Left ventricle myocardium inferior (tissue), 1 donor: Measurements from ENCODE around the gene UCHL1. TPM values are rescaled to one million over a fixed set of nuclear protein-coding genes. Genes with fewer than 3 reads are reported as not detected.

Source experiments
- DNase-seq: peaks from one replicate; pipeline ENCODE4 v3.0.0-alpha.2; 2020
- H3K27ac ChIP-seq: fragments of 200-600 bp; replicated peaks from 2 replicates; pipeline ENCODE4 v1.8.0; 2021
- H3K27me3 ChIP-seq: fragments of 200-600 bp; 2 replicates; pipeline ENCODE4 v1.8.0; 2021; ENCODE audit warnings: low read depth
- H3K36me3 ChIP-seq: fragments of 200-600 bp; 2 replicates; pipeline ENCODE4 v1.8.0; 2021
- H3K4me1 ChIP-seq: fragments of 200-600 bp; 2 replicates; pipeline ENCODE4 v1.8.0; 2021
- H3K4me3 ChIP-seq: fragments of 200-600 bp; 2 replicates; pipeline ENCODE4 v1.8.0; 2021; ENCODE audit warnings: mild to moderate bottlenecking, moderate library complexity
- H3K9me3 ChIP-seq: fragments of 200-600 bp; replicated peaks from 2 replicates; pipeline ENCODE4 v1.8.0; 2021
- intact Hi-C: fragments of 100-400 bp; cut with micrococcal nuclease; formaldehyde crosslinking; loops from one replicate; pipeline ENCODE4 v1.11.0; 2022
- total RNA-seq: library from RNA; stranded (reverse); fragmentation: NEBNext Ultra II Directional; extraction: Animal tissue kit (Norgen Biotek cat#: 25700); gene quantifications from one replicate; pipeline ENCODE4 v1.2.1, GENCODE V29; 2021
- TF ChIP-seq, protein P1 (sequence below): fragments of 200-600 bp; IDR thresholded peaks from 2 replicates; pipeline ENCODE4 v1.8.0; 2021; ENCODE audit warnings: antibody characterized with exemption, mild to moderate bottlenecking, borderline replicate concordance
- donor health status: DM: no; HTN: yes; CAD: no; lungs with severe emphysema.

UCHL1 gene
- total RNA-seq, 1 donor from 2014 or later, result 35.2 TPM

- DNase-seq, result no peak
- TF ChIP-seq, protein P1, sequence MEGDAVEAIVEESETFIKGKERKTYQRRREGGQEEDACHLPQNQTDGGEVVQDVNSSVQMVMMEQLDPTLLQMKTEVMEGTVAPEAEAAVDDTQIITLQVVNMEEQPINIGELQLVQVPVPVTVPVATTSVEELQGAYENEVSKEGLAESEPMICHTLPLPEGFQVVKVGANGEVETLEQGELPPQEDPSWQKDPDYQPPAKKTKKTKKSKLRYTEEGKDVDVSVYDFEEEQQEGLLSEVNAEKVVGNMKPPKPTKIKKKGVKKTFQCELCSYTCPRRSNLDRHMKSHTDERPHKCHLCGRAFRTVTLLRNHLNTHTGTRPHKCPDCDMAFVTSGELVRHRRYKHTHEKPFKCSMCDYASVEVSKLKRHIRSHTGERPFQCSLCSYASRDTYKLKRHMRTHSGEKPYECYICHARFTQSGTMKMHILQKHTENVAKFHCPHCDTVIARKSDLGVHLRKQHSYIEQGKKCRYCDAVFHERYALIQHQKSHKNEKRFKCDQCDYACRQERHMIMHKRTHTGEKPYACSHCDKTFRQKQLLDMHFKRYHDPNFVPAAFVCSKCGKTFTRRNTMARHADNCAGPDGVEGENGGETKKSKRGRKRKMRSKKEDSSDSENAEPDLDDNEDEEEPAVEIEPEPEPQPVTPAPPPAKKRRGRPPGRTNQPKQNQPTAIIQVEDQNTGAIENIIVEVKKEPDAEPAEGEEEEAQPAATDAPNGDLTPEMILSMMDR, result no peak
- no peaks in the 10 kb centered on the region for H3K4me1 ChIP-seq
- peaks cover 8% of the 10 kb centered on the region for H3K9me3 ChIP-seq
- H3K36me3 ChIP-seq, result no peaks in the 10 kb centered on the region
- intact Hi-C loops, result no loop called here
- H3K27ac ChIP-seq, result no peak overlapping the region
- no peak overlapping the region for H3K4me3 ChIP-seq
- no peaks in the 10 kb centered on the region for H3K27me3 ChIP-seq
Measured at GRCh38 chr4:41297832-41298231, 41.1 kb downstream of the UCHL1 start.

DNA sequence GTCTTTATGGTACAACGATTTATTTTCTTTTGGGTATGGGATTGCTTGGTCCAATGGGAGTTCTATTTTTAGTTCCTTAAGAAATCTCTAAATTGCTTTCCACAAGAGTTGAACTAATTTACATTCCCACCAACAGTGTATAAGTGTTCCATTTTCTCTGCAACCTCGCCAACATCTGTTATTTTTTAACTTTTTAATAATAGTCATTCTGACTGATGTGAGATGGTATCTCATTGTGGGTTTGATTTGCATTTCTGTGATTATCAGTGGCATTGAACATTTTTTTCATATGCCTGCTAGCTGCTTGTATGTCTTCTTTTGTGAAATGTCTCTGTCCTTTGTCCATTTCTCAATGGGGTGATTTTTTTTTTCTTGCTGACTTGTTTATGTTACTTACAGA is 42.8 kb downstream of the UCHL1 start:
- no peaks in the 10 kb centered on the region for H3K27me3 ChIP-seq
- TF ChIP-seq, protein P1, result no peak
- intact Hi-C loops, result no loop called here
- no peaks in the 10 kb centered on the region for H3K36me3 ChIP-seq
- no peak overlapping the region for H3K4me3 ChIP-seq
- DNase-seq, result no peak
- peaks cover 10% of the 10 kb centered on the region for H3K4me1 ChIP-seq
- no peak overlapping the region for H3K27ac ChIP-seq
- peaks cover 4% of the 10 kb centered on the region for H3K9me3 ChIP-seq

DNA sequence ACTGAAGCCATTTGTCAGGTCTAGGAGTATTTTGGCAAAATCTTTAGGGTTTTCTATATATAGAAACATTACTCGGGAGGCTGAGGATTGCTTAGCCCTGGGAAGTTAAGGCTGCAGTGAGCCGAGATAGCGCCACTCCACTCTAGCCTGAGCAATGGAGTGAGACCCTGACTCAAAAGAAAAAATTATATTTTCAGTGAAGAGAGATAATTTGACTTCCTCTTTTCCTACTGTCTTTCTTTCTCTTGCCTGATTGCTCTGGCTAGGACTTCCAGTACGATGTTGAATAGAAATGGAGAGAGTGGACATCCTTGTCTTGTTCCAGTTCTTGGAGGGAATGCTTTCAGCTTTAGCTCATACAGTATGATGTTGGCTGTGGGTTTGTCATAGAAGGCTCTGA is 44.4 kb downstream of the UCHL1 start:
- no peak for DNase-seq
- Histone ChIP-seq H3K27ac (no peak overlapping the region), H3K36me3 (no peaks in the 10 kb centered on the region), H3K4me1 (peaks cover 10% of the 10 kb centered on the region), H3K27me3 (no peaks in the 10 kb centered on the region), H3K9me3 (no peaks in the 10 kb centered on the region), H3K4me3 (no peak overlapping the region)
- intact Hi-C loops, result no loop called here
- TF ChIP-seq, protein P1, result no peak

- Histone ChIP-seq H3K27me3 (peaks cover 6% of the 10 kb centered on the region), H3K27ac (no peak overlapping the region), H3K9me3 (no peaks in the 10 kb centered on the region), H3K4me3 (no peak overlapping the region), H3K36me3 (no peaks in the 10 kb centered on the region), H3K4me1 (peaks cover 22% of the 10 kb centered on the region)
- intact Hi-C loops, result no loop called here
- TF ChIP-seq, protein P1, result no peak
- no peak for DNase-seq
Measured at GRCh38 chr4:41303372-41304118, 46.8 kb downstream of the UCHL1 start.

DNA sequence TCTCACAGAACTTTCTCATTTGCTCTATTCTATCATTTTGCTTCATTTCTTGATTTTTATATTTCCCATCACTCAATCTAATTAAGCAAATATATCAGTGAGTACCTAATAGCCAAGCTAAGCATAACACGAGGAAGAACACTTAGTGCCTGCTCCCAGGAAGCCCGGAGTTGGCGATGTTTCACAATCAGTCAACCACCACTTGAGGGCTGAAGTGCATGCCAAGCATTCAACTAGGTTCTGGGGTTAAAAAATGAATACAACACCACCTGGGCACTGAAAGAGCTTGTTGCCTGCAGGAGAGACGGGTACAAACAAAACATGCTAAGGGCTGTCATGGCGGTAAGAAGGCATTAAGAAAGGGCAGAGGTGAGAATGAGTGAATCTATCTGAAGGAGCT is 47.5 kb downstream of the UCHL1 start:
- Histone ChIP-seq H3K4me3 (no peak overlapping the region), H3K36me3 (no peaks in the 10 kb centered on the region), H3K9me3 (no peaks in the 10 kb centered on the region), H3K27me3 (peaks cover 11% of the 10 kb centered on the region), H3K27ac (no peak overlapping the region), H3K4me1 (peaks cover 25% of the 10 kb centered on the region)
- no peak for DNase-seq
- intact Hi-C loops, result no loop called here
- TF ChIP-seq, protein P1, result no peak
